ENCODE results near the gene ZSCAN1. TPM values are rescaled to one million over a fixed set of nuclear protein-coding genes. Genes with fewer than 3 reads are reported as not detected.

ZSCAN1 gene
- total RNA-seq, 4 donors from 2014 or later: not detected

DNA sequence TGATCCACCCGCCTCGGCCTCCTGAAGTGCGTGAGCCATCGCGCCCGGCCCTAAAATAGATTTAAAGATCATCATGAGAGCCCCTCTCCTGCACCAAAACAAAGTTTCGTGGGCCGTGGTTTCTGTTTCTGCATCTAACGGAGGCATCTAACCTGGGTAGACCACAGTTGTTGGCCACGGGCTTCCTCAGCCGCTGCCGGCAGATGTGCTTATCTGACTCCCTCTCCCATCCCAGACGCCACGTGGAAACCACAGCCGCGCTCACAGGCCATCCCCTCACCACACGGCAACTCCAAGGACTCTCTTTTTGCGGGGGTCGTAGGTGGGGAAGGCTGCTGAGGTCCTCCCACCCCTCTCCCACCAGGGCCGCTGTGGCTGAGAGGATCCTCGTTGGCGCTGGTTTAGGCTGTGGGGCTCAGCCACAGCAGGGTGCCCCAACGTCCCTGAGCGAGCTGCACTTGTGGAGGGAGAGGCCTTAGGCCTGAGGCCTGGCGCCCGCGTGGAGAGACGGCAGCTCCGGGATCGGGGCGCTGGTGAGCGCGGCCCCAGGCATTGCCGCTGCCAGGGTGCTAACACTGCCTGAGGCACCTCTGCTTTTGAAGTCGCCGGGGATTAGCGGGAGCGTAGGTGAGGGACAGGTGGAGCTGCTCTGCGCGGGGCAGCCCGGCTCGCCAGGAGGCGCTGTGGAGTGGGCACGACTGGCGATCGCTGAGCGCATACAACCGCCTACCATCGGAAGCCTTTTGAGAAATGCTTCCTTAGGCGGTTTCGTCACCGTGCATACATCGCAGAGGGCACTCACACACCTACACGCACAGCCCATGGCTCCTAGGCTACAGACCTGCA, 8.9 kb downstream of the ZSCAN1 start:
- no peak for TF ChIP-seq POLR2A (IDR thresholded peaks at IDR 0.05)
- TF ChIP-seq, protein P1, sequence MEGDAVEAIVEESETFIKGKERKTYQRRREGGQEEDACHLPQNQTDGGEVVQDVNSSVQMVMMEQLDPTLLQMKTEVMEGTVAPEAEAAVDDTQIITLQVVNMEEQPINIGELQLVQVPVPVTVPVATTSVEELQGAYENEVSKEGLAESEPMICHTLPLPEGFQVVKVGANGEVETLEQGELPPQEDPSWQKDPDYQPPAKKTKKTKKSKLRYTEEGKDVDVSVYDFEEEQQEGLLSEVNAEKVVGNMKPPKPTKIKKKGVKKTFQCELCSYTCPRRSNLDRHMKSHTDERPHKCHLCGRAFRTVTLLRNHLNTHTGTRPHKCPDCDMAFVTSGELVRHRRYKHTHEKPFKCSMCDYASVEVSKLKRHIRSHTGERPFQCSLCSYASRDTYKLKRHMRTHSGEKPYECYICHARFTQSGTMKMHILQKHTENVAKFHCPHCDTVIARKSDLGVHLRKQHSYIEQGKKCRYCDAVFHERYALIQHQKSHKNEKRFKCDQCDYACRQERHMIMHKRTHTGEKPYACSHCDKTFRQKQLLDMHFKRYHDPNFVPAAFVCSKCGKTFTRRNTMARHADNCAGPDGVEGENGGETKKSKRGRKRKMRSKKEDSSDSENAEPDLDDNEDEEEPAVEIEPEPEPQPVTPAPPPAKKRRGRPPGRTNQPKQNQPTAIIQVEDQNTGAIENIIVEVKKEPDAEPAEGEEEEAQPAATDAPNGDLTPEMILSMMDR (IDR thresholded peaks at IDR 0.05): no peak
- H3K27me3 ChIP-seq: no peaks in the 10 kb centered on the region
- DNase-seq: no peak
- no peaks in the 10 kb centered on the region for H3K36me3 ChIP-seq
- peaks cover 0 to 53% (median 19%) of the 10 kb centered on the region in 4 donors for H3K9me3 ChIP-seq
- H3K27ac ChIP-seq: no peak overlapping the region
- no peaks in the 10 kb centered on the region for H3K4me1 ChIP-seq
- H3K4me3 ChIP-seq: no peak overlapping the region

- H3K36me3 ChIP-seq: no peaks in the 10 kb centered on the region
- H3K4me3 ChIP-seq: no peak overlapping the region
- no peaks in the 10 kb centered on the region for H3K27me3 ChIP-seq
- no peaks in the 10 kb centered on the region for H3K4me1 ChIP-seq
- H3K27ac ChIP-seq: no peak overlapping the region
- no peak for DNase-seq
- peaks cover 0 to 47% (median 21%) of the 10 kb centered on the region in 4 donors for H3K9me3 ChIP-seq
- TF ChIP-seq, protein P1 (IDR thresholded peaks at IDR 0.05): no peak
- no peak for TF ChIP-seq POLR2A (IDR thresholded peaks at IDR 0.05)
These were observed 10.6 kb downstream of the ZSCAN1 start for GRCh38 chr19:58044391-58044790.

- no peak for TF ChIP-seq POLR2A (IDR thresholded peaks at IDR 0.05)
- TF ChIP-seq, protein P1 (IDR thresholded peaks at IDR 0.05): no peak
- H3K9me3 ChIP-seq: peaks cover 0 to 49% (median 23%) of the 10 kb centered on the region in 4 donors
- H3K4me1 ChIP-seq: no peaks in the 10 kb centered on the region
- H3K4me3 ChIP-seq: no peak overlapping the region
- no peak overlapping the region for H3K27ac ChIP-seq
- no peak for DNase-seq
- no peaks in the 10 kb centered on the region for H3K27me3 ChIP-seq
- H3K36me3 ChIP-seq: no peaks in the 10 kb centered on the region
These were observed 11.1 kb downstream of the ZSCAN1 start for GRCh38 chr19:58044886-58045285.

DNA sequence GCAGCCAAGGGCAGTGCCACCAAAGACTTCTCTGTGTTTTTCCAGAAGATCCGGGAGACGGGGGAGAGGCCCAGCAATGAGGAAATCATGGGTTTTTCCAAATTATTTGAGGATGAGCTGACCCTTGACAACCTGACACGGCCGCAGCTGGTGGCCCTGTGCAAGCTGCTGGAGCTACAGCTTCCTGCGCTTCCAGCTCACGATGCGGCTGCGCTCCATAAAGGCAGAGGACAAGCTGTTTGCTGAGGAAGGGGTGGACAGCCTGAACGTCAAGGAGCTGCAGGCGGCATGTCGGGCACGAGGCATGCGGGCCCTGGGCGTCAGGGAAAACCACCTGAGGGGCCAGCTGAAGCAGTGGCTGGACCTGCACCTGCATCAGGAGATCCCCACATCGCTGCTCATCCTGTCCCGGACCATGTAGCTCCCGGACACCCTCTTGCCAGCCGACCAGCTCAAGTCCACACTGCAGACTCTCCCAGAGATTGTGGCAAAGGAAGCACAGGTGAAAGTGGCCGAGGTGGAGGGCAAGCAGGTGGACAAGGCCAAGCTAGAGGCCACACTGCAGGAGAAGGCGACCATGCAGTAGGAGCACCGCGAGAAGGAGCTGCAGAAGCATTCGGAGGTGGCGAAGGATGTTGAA, 11.7 kb downstream of the ZSCAN1 start:
- Histone ChIP-seq H3K9me3 (peaks cover 0 to 49% (median 23%) of the 10 kb centered on the region in 4 donors), H3K27me3 (no peaks in the 10 kb centered on the region), H3K36me3 (no peaks in the 10 kb centered on the region), H3K4me3 (no peak overlapping the region), H3K4me1 (no peaks in the 10 kb centered on the region), H3K27ac (no peak overlapping the region)
- no peak for DNase-seq
- TF ChIP-seq, protein P1 (IDR thresholded peaks at IDR 0.05): no peak
- TF ChIP-seq POLR2A (IDR thresholded peaks at IDR 0.05): no peak

- DNase-seq: no peak
- Histone ChIP-seq H3K27me3 (no peaks in the 10 kb centered on the region), H3K36me3 (no peaks in the 10 kb centered on the region), H3K9me3 (peaks cover 0 to 55% (median 23%) of the 10 kb centered on the region in 4 donors), H3K4me3 (no peak overlapping the region), H3K27ac (no peak overlapping the region), H3K4me1 (no peaks in the 10 kb centered on the region)
- TF ChIP-seq, protein P1 (IDR thresholded peaks at IDR 0.05): no peak
- TF ChIP-seq POLR2A (IDR thresholded peaks at IDR 0.05): no peak
These were observed 13.0 kb downstream of the ZSCAN1 start for GRCh38 chr19:58046856-58047255.
